Measurements from ENCODE around the gene FRMD4B.

FRMD4B gene

GRCh38 chr3:69203631-69204314 lies 182.1 kb downstream of the FRMD4B start:
- no peak for DNase-seq (ENCODE audit: low read depth)

GRCh38 chr3:69201658-69202057 lies 184.2 kb downstream of the FRMD4B start:
- no peak for DNase-seq (ENCODE audit: low read depth)

- DNase-seq (ENCODE audit: low read depth), result peak; percentile 62
Measured at GRCh38 chr3:69200384-69201068, 185.4 kb downstream of the FRMD4B start.

GRCh38 chr3:69199942-69200341 lies 185.9 kb downstream of the FRMD4B start:
- DNase-seq (ENCODE audit: low read depth), result no peak

GRCh38 chr3:69197922-69198530 lies 187.9 kb downstream of the FRMD4B start:
- no peak for DNase-seq (ENCODE audit: low read depth)

GRCh38 chr3:69197455-69197854 lies 188.4 kb downstream of the FRMD4B start:
- no peak for DNase-seq (ENCODE audit: low read depth)

GRCh38 chr3:69196876-69197275 lies 189.0 kb downstream of the FRMD4B start:
- no peak for DNase-seq (ENCODE audit: low read depth)

- DNase-seq (ENCODE audit: low read depth), result no peak
Measured at GRCh38 chr3:69194431-69195165, 191.3 kb downstream of the FRMD4B start.

GRCh38 chr3:69193749-69194148 lies 192.1 kb downstream of the FRMD4B start:
- DNase-seq (ENCODE audit: low read depth), result no peak

GRCh38 chr3:69191516-69191915 lies 194.4 kb downstream of the FRMD4B start:
- DNase-seq (ENCODE audit: low read depth), result no peak

- DNase-seq (ENCODE audit: low read depth), result no peak
Measured at GRCh38 chr3:69189487-69189886, 196.4 kb downstream of the FRMD4B start.

GRCh38 chr3:69186575-69187093 lies 199.3 kb downstream of the FRMD4B start:
- DNase-seq (ENCODE audit: low read depth), result no peak

GRCh38 chr3:69182588-69183316 lies 203.1 kb downstream of the FRMD4B start:
- peak; percentile 87 for DNase-seq (ENCODE audit: low read depth)

- DNase-seq (ENCODE audit: low read depth), result peak; percentile 67
Measured at GRCh38 chr3:69181592-69182211, 204.2 kb downstream of the FRMD4B start.

GRCh38 chr3:69180869-69181591 lies 204.9 kb downstream of the FRMD4B start:
- DNase-seq (ENCODE audit: low read depth), result no peak

GRCh38 chr3:69179740-69180372 lies 206.0 kb downstream of the FRMD4B start:
- no peak for DNase-seq (ENCODE audit: low read depth)

- DNase-seq (ENCODE audit: low read depth), result no peak
Measured at GRCh38 chr3:69178838-69179739, 206.8 kb downstream of the FRMD4B start.

GRCh38 chr3:69178082-69178481 lies 207.8 kb downstream of the FRMD4B start:
- no peak for DNase-seq (ENCODE audit: low read depth)
